ENCODE measurements around the gene MIB1. TPM values are rescaled to one million over a fixed set of nuclear protein-coding genes. Genes with fewer than 3 reads are reported as not detected.

The MIB1 gene
- polyA plus RNA-seq, 5 donors = 39.6 to 63.9 (median 59.2) TPM

- DNase-seq = no peak
These were observed 124.5 kb downstream of the MIB1 start for GRCh38 chr18:21865043-21865442.

- DNase-seq = no peak
These were observed 128.2 kb downstream of the MIB1 start for GRCh38 chr18:21868770-21869169.

GRCh38 chr18:21889570-21889969 lies 149.0 kb downstream of the MIB1 start:
- no peak for DNase-seq

GRCh38 chr18:21894619-21895367 lies 154.2 kb downstream of the MIB1 start:
- DNase-seq = no peak

GRCh38 chr18:21896732-21897336 lies 156.2 kb downstream of the MIB1 start:
- DNase-seq = no peak

GRCh38 chr18:21897811-21898210 lies 157.2 kb downstream of the MIB1 start:
- DNase-seq = peak in 1 of 2 donors; percentile 46

GRCh38 chr18:21900605-21901352 lies 160.2 kb downstream of the MIB1 start:
- DNase-seq = no peak

- DNase-seq = no peak
These were observed 160.9 kb downstream of the MIB1 start for GRCh38 chr18:21901423-21901945.

- no peak for DNase-seq
These were observed 163.1 kb downstream of the MIB1 start for GRCh38 chr18:21903709-21904108.

GRCh38 chr18:21904856-21905255 lies 164.3 kb downstream of the MIB1 start:
- DNase-seq = peak; percentile 35 to 38

GRCh38 chr18:21907451-21907850 lies 166.9 kb downstream of the MIB1 start:
- no peak for DNase-seq

- DNase-seq = peak; percentile 29 to 47
These were observed 168.1 kb downstream of the MIB1 start for GRCh38 chr18:21908711-21909110.

- no peak for DNase-seq
These were observed 170.3 kb downstream of the MIB1 start for GRCh38 chr18:21910906-21911305.

GRCh38 chr18:21911551-21911950 lies 171.0 kb downstream of the MIB1 start:
- no peak for DNase-seq

- DNase-seq = no peak
These were observed 172.0 kb downstream of the MIB1 start for GRCh38 chr18:21912339-21913239.

GRCh38 chr18:21914739-21915319 lies 174.2 kb downstream of the MIB1 start:
- peak in 1 of 2 donors; percentile 42 for DNase-seq

GRCh38 chr18:21915546-21915945 lies 175.0 kb downstream of the MIB1 start:
- no peak for DNase-seq

GRCh38 chr18:21916594-21916993 lies 176.0 kb downstream of the MIB1 start:
- DNase-seq = no peak

GRCh38 chr18:21918693-21919092 lies 178.1 kb downstream of the MIB1 start:
- no peak for DNase-seq

All from right lung (tissue), 5 donors.